ENCODE measurements around the gene SFTPD. TPM values are rescaled to one million over a fixed set of nuclear protein-coding genes. Genes with fewer than 3 reads are reported as not detected.
"Not testable (repeated sequence)": the region's sequence is repeated elsewhere in the genome, so short reads cannot be mapped to it uniquely, and the experiment has no call there.

Gene SFTPD
- total RNA-seq (2014; rRNA removed; shearing (Covaris generic)), result not detected in 2 replicates
- polyA plus RNA-seq (2015; cell fraction: cytosol; rRNA removed), result not detected in 2 replicates
- polyA plus RNA-seq (2015; cell fraction: nucleus; rRNA removed), result 4.5 TPM in 1 of 2 replicates, not detected in the other

DNA sequence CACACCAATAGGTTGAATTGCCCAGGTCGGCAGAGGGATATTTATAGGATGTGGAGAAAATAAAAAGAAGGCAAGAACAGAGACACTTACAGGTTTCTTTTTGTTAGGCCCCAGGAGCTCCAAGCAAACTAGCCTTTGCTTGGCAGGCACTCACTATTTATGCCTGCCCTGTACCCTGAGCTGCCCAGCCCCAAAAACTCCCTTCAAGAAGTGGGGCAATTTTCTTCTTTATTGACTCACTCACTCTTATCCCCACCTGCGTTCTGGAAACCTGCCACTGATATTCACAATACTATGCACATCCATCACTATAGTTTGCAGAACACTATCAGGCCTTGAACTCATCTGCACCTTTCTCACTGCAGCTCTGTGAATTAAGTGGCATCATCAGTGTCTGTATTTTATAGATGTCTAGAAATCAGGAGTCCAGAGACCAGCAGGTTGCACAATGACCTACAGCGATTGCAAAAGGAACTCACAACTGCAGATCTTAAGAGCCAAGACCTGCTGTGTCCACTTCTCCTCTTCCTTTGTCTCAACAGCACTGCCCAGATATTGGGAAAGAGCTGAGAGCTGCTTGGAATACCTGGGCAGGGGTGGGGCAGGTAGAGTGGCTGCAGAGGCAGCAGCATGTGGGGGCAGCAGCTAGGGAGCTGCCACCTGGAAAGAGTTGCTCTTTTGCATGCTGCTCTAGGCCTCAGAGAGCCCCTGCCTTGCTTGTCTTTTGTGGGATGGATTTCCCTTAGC is at the start of gene SFTPD:
SFTPD (minus strand) TSS at position 130 of the 747 bp plus-strand sequence. CDS start 2,446 bp downstream, outside the sequence.
- in situ Hi-C loops (cut with HindIII; ENCODE audit: low pct_unique_long_range_greater_than_20kb, low sequenced_read_pairs), result no loop called here

DNA sequence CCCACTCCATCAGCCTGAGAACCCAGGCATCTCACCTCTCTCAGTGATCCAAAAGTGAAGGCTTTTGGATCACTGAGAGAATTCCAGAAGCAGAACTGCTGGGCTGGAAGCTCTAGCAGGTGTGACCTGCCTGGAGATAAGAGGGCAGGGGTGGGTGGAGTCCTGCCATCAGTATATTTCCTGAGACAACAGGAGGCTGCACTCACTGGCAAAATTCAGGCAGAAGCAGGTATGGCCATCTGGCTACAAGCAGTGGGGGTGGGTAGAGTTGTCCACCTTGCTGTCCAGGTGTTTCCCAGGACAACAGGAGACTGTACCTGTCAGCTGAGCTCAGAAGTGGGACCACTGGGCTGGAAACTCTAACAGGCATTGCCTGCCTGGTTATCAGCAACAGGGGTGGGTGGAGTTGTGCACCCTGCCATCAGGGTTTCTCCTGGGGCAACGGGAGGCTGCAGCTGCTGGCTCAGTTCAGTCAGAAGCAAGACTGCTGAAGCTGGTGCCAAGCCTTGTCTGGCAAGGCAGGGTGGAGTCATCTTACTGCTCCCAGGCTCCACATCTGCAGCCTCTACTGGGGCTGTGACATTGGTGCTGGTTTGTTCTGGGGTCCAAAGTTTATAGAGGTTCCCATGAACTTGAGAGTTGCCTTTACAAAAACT is 47.2 kb upstream of the SFTPD start:
- DNase-seq (ENCODE audit: low read depth, low spot score), result no peak
- in situ Hi-C loops (cut with HindIII; ENCODE audit: low pct_unique_long_range_greater_than_20kb, low sequenced_read_pairs), result no loop called here

More for the DNA sequence above, at the start of gene SFTPD:
- no peak for DNase-seq (ENCODE audit: low read depth, low spot score)

DNA sequence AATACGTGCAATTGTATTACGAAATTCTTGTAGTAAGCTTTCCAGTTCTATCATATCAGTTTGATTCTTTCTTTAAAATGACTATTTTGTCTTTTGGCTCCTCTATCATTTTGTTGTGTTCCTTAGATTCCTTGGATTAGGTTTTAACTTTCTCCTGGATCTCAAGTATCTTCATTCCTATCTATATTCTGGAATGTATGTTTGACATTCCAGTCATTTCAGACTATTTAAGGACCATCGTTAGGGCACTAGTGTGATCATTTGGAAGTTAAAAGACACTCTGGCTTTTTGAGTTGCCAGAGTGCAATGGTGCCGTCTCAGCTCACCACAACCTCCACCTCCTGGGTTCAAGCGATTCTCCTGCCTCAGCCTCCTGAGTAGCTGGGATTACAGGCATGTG is 45.7 kb upstream of the SFTPD start:
- no peak for DNase-seq (ENCODE audit: low read depth, low spot score)
- in situ Hi-C loops (cut with HindIII; ENCODE audit: low pct_unique_long_range_greater_than_20kb, low sequenced_read_pairs), result no loop called here

DNA sequence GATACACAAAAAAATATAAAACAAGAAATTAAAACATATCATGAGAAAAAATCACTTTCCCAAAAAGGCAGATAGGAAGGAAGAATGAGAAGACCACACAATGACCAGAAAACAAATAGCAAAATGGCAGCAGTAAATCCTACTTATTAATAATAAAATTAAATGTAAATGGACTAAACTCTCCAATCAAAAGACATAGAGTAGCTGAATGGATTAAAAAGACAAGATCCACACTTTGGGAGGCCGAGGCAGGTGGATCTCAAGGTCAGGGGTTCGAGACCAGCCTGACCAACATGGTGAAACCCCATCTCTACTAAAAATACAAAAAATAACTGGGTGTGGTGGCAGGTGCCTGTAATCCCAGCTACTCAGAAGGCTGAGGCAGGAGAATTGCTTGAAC is 39.3 kb upstream of the SFTPD start:
- DNase-seq (ENCODE audit: low read depth, low spot score); in situ Hi-C loops (cut with HindIII; ENCODE audit: low pct_unique_long_range_greater_than_20kb, low sequenced_read_pairs): not testable (repeated sequence)

DNA sequence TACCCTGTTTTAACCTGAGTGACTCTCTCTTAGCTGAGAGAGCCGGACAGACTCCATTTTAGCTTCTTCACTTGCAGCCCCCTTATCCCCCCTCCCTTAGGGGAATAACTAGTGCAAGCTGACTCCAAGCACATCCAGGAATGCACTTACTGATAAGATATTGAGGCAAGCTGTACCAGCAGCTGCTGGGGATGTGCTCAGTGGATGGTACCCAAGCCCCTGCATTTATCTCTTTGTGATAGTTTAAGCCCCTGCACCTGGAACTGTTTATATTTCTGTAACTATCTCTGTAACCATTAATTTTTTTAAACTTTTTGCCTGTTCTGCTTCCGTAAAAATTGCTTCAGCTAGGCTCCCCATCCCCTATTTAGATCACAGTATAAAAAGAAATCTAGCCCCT is 37.8 kb upstream of the SFTPD start:
- DNase-seq (ENCODE audit: low read depth, low spot score); in situ Hi-C loops (cut with HindIII; ENCODE audit: low pct_unique_long_range_greater_than_20kb, low sequenced_read_pairs): not testable (repeated sequence)

DNA sequence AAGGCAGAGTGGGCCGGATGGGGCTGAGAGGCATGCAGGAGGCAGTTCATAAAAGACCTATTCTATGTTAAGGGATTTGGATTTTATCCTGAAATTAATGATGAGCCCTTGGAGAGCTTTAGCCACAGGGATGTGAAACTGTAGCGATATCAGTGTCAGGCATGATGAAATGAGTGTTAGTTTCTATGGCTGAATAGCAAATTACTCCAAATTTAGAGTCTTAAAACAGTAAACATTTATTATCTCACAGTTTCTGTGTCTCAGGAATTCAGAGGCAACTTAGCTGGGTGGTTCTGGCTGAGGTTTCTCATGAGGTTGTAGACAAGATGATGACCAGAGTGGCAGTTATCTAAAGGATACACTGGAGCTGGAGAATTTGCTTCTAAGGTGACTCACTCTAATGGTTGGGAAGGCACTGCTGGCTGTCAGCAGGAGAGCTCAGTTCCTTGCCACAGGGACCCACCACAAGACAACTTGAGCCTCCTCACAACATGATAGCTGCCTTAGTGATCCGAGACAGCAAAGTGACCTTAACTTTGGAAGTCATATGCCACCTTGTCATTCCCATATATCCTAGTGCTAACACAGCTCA is 36.7 kb upstream of the SFTPD start:
- DNase-seq (ENCODE audit: low read depth, low spot score), result no peak
- in situ Hi-C loops (cut with HindIII; ENCODE audit: low pct_unique_long_range_greater_than_20kb, low sequenced_read_pairs), result no loop called here

DNA sequence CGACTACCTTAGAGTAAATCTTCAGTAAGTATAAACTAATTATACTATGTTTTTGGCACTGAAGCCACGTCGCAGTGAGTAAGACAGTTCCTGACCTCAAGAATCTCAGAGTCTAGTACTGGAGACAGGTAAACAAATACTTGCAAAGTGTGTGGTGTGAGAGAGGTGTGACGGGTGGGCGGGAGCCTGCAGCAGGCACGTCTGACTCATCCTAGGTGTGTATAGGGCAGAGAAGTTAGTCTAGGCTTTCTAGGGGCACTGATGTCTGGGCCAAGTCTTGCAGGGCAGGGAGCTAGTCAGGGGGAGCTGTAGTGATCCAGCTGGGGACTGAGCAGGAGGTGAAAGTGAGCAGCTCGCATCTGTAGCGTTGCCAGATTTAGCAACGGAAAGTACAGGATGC is 35.9 kb upstream of the SFTPD start:
- DNase-seq (ENCODE audit: low read depth, low spot score), result no peak
- in situ Hi-C loops (cut with HindIII; ENCODE audit: low pct_unique_long_range_greater_than_20kb, low sequenced_read_pairs), result no loop called here

DNA sequence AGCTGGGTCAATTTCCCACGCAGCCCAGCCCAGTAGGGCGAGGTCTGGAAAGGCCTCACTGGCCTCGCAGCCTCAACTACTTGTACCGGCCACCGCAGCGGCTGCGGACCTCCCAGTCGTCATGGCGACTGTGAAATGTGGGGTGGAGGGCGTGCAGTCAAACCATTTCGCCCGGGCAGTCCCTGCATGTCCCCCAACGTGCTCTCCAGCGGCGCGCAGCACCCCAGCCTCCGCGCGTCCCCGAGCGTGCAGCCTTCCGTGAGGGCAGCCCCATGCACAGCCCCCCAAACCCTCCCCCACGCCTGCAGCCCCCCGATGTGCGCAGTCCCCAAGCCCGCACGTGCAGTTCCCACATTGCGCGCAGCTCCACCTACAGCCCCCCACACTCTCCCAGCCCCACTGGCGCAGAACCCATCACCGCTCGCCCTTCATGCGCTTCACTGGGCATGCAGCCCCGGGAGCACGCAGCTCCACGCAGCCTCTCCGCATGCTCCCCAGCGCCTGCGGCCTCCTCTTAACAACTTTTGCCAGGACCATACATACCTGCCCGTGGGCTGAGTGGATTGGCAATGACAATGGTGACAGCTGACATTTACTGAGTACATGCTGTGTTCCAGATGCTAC is 34.5 kb upstream of the SFTPD start:
- in situ Hi-C loops (cut with HindIII; ENCODE audit: low pct_unique_long_range_greater_than_20kb, low sequenced_read_pairs), result no loop called here
- no peak for DNase-seq (ENCODE audit: low read depth, low spot score)

DNA sequence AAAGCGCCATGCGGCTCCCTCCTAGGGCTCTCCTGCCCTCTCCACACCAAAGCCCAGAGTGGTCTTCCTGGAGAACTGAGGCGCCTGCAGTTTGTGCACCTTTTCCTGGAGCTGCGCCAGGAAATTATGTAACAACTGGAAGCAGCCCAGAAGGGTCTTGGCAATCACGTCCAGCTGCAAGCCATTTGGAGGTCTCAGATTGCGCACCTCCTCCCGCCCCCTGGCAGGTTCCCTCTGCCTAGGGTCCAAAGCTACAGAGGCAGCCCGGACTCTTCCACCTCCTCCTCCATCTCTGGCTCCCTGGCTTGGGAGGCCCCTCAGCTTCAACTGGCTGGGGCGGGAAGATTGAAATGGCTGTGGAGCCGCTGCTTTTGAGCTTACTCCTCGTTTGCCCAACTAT is 34.0 kb upstream of the SFTPD start:
- DNase-seq (ENCODE audit: low read depth, low spot score), result no peak
- in situ Hi-C loops (cut with HindIII; ENCODE audit: low pct_unique_long_range_greater_than_20kb, low sequenced_read_pairs), result no loop called here

DNA sequence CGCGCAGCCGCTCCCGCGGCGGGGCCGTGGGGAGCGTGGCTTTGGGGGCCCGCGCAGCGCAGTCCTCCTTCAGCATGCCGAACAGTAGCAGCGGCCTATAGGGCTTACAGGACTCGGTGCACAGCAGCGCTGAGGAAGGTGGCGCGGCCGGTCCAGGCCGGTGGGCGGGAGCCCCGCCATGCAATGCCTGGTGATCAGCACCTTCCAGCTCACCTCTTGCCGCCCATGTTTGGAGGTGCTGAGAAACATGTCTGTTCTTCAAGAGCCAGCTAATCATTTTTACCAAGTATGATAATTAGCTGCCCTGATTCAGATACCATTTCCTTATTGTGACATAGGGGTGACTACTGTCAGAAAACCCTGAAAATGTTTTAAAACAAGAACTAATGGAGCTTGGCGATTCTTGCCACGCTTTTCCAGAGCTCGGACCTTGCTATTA is 33.5 kb upstream of the SFTPD start:
- DNase-seq (ENCODE audit: low read depth, low spot score), result no peak
- in situ Hi-C loops (cut with HindIII; ENCODE audit: low pct_unique_long_range_greater_than_20kb, low sequenced_read_pairs), result no loop called here

DNA sequence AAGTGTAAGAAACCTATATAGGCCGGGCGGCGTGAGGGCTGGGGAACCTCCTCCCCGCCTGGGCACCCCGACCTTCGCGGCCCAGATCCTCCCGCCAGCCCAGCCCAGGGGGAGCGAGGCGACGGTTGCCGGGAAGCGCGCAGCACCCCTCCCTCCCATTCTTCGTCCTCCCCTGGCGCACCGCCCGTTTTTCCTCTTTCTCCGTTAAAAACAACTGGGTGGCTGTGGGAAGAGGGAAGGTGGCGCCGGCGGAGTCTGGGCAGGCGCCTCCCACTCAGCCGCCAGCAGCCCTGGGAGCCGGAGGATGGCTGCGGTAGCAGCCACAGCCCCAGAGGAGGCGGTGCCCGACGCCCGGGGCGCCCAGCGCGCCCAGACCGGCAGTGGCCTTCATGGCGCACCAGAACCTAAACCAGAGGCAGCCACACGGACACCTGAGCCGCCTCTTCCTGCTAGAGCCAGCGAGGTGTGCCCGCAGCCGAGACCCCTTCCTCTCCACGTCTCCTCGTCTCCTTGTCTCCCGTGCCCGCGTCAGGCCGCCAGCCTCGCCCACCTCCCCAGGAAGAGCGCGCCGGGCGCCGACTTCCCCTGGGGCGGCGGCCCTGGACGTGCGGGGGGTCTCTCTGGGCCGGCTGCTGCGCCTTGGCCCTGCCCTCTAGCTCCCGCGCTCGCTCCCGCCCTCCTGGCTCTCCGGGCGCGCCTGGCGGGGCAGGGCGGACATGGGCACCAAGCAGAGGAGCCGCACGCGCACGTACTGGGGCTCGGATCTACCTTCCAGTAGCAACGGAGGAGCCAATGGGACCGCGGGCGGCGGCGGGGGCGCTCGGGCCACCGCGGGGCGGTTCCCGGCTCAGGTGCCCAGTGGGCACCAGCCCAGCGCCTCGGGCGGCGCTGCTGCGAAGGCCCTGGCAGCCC is 32.8 kb upstream of the SFTPD start:
- peak; percentile 47 for DNase-seq (ENCODE audit: low read depth, low spot score)
- in situ Hi-C loops (cut with HindIII; ENCODE audit: low pct_unique_long_range_greater_than_20kb, low sequenced_read_pairs), result no loop called here

DNA sequence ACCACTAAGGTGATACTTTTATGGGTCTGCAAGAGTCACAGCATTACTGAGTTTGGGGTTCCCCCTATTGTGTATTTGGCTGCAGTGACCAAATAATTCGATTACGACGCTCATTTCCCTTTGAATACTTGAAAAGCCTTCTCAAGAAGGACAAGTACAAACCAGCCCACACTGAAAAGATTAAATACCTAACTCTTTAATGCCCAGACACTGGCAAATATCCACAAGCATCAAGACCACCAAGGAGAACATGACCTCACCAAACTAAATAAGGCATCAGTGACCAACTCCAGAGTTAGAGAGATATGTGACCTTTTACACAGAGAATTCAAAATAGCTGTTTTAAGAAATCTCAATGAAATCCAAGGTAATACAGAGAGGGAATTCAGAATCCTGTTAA is 31.8 kb upstream of the SFTPD start:
- in situ Hi-C loops (cut with HindIII; ENCODE audit: low pct_unique_long_range_greater_than_20kb, low sequenced_read_pairs), result no loop called here
- DNase-seq (ENCODE audit: low read depth, low spot score), result no peak

DNA sequence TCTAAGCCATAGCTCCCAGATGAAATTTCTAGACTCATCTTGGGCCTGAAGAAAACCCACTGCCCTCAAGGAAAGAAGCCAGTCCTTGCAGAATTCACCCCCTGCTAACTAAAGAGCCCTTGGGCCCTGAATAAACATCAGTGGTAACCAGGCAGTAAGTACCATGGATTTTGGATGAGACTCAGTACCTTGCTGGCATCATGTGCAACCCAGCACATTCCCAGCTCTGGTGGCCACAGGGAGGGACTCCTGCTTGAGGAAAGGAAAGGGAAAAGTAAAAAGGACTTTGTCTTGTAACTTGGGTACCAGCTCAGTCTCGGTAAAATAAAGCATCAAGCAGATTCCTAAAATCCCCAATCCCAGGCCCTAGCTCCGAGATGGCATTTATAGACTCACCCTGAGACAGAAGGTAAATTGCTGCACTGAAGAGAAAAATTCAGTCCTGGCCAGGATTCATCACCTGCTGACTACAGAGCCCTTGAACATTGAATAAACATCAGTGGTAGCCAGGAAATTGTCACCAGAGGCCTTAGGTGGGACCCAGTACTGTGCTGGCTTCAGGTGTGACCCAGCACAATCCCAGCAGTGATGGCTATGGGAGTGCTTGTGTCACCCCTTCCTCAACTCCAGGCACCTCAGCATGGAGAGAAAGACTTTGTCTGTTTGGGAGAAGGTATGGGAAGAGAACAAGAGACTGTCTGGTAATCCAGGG is 31.2 kb upstream of the SFTPD start:
- in situ Hi-C loops (cut with HindIII; ENCODE audit: low pct_unique_long_range_greater_than_20kb, low sequenced_read_pairs), result no loop called here

DNA sequence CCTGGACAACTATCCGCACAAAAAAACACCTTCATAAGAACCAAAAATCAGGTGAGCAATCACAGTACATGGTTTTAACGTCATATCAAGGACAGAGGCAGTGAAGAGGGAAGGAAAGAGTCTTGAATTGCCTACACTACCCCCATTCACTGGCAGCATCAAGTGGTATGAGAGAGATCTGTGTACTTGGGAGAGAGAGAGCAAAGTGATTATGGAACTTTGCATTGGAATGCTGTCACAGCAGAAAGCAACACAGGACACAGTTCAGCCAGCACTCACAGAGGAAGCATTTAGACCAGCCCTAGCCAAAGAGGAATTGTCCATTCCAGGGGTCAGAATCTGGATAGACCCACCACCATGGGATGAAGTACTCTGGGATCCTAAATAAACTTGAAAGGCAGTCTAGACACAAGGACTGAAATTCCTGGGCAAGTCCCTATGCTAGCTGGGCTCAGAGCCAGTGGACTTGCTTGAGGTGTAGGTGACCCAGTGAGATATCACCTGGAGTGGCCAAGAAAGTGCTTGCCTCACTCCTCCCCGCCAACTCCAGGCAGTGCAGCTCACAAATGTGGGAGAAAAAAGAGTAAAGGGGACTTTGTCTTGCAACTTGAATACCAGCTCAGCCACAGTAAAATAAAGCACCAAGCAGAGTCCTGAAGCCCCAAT is 30.5 kb upstream of the SFTPD start:
- in situ Hi-C loops (cut with HindIII; ENCODE audit: low pct_unique_long_range_greater_than_20kb, low sequenced_read_pairs), result no loop called here
- no peak for DNase-seq (ENCODE audit: low read depth, low spot score)

More for the DNA sequence above, 31.2 kb upstream of the SFTPD start:
- no peak for DNase-seq (ENCODE audit: low read depth, low spot score)

DNA sequence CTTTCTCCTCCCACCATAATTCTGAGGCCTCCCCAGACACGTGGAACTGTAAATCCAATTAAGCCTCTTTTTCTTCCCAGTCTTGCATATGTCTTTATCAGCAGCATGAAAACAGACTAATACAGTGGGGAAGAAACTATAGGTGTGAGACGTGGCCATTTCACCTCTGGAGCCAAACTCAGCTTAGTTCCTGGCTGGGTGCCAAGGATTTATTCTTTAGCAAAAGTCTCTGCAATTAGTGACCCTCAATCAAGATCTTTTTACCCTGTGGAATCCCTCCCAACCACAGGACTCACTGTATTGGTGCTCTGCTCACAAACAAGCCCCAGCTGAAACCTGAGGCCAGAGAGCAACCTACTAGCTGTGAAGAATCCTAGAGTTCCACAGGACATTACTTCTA is 28.1 kb upstream of the SFTPD start:
- DNase-seq (ENCODE audit: low read depth, low spot score), result no peak
- in situ Hi-C loops (cut with HindIII; ENCODE audit: low pct_unique_long_range_greater_than_20kb, low sequenced_read_pairs), result no loop called here

DNA sequence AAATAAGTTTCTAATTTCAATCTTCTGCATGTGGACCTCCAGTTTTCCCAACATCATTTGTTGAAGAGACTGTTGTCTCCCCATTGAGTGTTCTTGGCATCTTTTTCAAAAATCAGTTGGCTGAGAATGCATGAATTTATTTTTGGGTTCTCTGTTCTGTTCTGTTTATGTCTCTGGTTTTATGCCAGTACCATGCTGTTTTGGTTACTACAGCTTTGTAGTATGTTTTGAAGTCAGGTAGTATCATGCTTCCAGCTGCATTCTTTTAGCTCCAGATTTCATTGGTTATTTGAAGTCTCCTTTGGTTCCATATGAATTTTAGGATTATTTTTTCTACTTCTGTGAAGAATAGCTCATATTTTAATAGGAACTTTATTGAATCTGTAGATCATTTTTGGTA is 21.2 kb upstream of the SFTPD start:
- no peak for DNase-seq (ENCODE audit: low read depth, low spot score)
- in situ Hi-C loops (cut with HindIII; ENCODE audit: low pct_unique_long_range_greater_than_20kb, low sequenced_read_pairs), result no loop called here
